A673 (cell line): Measurements from ENCODE around the gene AKR1A1. TPM values are rescaled to one million over a fixed set of nuclear protein-coding genes. Genes with fewer than 3 reads are reported as not detected.

ENCODE experiments used
- BruUV-seq: library from RNA; stranded (reverse); fragments of 400-500 nt; replicated peaks from 2 replicates; lab custom pipeline; 2021; lab: Mats Ljungman, UMichigan
- CTCF ChIA-PET: fragments of 300-600 bp; sonication (Branson Sonifier 250); formaldehyde crosslinking; loops from one replicate; lab custom pipeline; 2022; ENCODE audit warnings: antibody characterized with exemption; lab: Charles Lee
- POLR2A ChIA-PET: fragments of 300-600 bp; sonication (Branson Sonifier 250); formaldehyde crosslinking; loops from one replicate; lab custom pipeline; 2022; ENCODE audit warnings: antibody characterized with exemption; ENCODE audit not compliant: low non-redundant PET; lab: Charles Lee
- DNase-seq: peaks from one replicate; pipeline ENCODE4 v3.0.0-alpha.2; 2015; ENCODE audit warnings: low spot score
- H3K27ac ChIP-seq: fragments of 200-600 bp; sonication (generic); 2 replicates; pipeline ENCODE4 v1.5.1; 2016; ENCODE audit warnings: mixed run types, low read depth, mild to moderate bottlenecking, mixed read lengths, antibody characterized with exemption, low read length; ENCODE audit not compliant: poor library complexity, severe bottlenecking
- H3K27me3 ChIP-seq: fragments of 200-600 bp; sonication (generic); replicated peaks from 2 replicates; pipeline ENCODE4 v1.6.1; 2017; ENCODE audit warnings: mixed run types, low read depth, mild to moderate bottlenecking, mixed read lengths, antibody characterized with exemption, low read length; ENCODE audit not compliant: insufficient read depth, poor library complexity
- H3K36me3 ChIP-seq: fragments of 200-600 bp; sonication (generic); 2 replicates; pipeline ENCODE4 v1.6.1; 2016; ENCODE audit warnings: mixed run types, mild to moderate bottlenecking, mixed read lengths, antibody characterized with exemption, low read length; ENCODE audit not compliant: insufficient read depth, poor library complexity, severe bottlenecking
- H3K4me1 ChIP-seq: fragments of 200-600 bp; sonication (generic); 2 replicates; pipeline ENCODE4 v1.6.1; 2017; ENCODE audit warnings: mixed run types, mild to moderate bottlenecking, mixed read lengths, antibody characterized with exemption, low read length; ENCODE audit not compliant: insufficient read depth, poor library complexity, severe bottlenecking
- H3K4me3 ChIP-seq: fragments of 200-600 bp; sonication (generic); 2 replicates; pipeline ENCODE4 v1.5.1; 2016; ENCODE audit warnings: low read depth, mixed run types, mild to moderate bottlenecking, mixed read lengths, low read length; ENCODE audit not compliant: poor library complexity, severe bottlenecking
- H3K9me3 ChIP-seq: fragments of 200-600 bp; sonication (generic); 2 replicates; pipeline ENCODE4 v1.6.1; 2016; ENCODE audit warnings: mixed run types, low read depth, mild to moderate bottlenecking, mixed read lengths, antibody characterized with exemption, low read length; ENCODE audit not compliant: poor library complexity, severe bottlenecking
- EZH2 ChIP-seq: fragments of 200-600 bp; sonication (generic); IDR thresholded peaks from 2 replicates; pipeline ENCODE4 v1.6.1; 2017; ENCODE audit warnings: borderline replicate concordance, low read depth, mild to moderate bottlenecking, mixed read lengths, antibody characterized with exemption, low read length; ENCODE audit not compliant: poor library complexity, severe bottlenecking
- intact Hi-C: fragments of 100-400 bp; cut with micrococcal nuclease; formaldehyde crosslinking; loops from one replicate; pipeline ENCODE4 v1.10.0; 2022; ENCODE audit not compliant: unreplicated experiment
- total RNA-seq: library from RNA; stranded (reverse); gene quantifications from 2 replicates; pipeline ENCODE4 v1.2.3, GENCODE V29; 2021
- TF ChIP-seq, protein P1 (sequence below): fragments of 300-800, 200-600 bp; sonication (generic); conservative IDR thresholded peaks from 2 replicates; pipeline ENCODE4 v1.5.1; 2017; ENCODE audit warnings: low read depth, mild to moderate bottlenecking, antibody characterized with exemption, low read length, moderate library complexity, mixed read lengths

The AKR1A1 gene
- total RNA-seq, 1 experiment from 2014 or later = 183 TPM

DNA sequence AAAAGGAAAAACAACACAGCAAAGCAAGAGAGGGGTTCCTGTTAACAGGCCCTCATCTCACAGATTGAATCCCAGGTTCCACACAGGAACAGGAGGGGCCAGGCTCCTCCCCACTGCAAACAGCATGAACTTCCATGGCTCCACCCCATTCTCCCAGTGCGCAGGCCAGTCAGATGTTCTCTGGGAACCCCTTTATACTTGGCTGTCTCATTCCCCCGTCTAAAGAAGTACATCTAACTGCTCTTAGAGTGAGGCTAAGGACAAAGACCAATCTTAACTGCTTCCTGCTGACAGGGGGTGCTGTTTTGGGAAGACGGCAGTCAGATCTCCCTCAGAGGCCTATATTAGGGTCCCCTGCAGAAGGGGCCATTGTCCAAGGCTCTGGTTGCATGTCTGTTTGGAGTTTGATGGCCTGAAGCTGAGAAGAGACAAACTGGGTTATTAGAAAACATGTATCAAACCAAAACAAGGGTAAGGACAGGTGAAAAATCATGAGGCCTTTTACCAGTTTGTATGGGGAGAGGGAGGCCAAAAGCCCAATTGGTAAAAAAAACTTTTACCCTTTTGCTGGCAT is 22.7 kb downstream of the AKR1A1 start:
- no peaks in the 10 kb centered on the region for H3K9me3 ChIP-seq
- H3K27ac ChIP-seq = no peak overlapping the region
- no TSS peak for BruUV-seq
- no peaks in the 10 kb centered on the region for H3K27me3 ChIP-seq
- intact Hi-C loops = loop anchor here (5.0 to 10.0 kb wide), 2 partner anchors 216 to 559 kb away; partner anchors contain the start of genes HECTD3 and UROD
- no peak overlapping the region for H3K4me3 ChIP-seq
- H3K4me1 ChIP-seq = no peaks in the 10 kb centered on the region
- CTCF ChIA-PET = no interaction called here
- POLR2A ChIA-PET = no interaction called here
- TF ChIP-seq EZH2 = no peak
- TF ChIP-seq, protein P1, sequence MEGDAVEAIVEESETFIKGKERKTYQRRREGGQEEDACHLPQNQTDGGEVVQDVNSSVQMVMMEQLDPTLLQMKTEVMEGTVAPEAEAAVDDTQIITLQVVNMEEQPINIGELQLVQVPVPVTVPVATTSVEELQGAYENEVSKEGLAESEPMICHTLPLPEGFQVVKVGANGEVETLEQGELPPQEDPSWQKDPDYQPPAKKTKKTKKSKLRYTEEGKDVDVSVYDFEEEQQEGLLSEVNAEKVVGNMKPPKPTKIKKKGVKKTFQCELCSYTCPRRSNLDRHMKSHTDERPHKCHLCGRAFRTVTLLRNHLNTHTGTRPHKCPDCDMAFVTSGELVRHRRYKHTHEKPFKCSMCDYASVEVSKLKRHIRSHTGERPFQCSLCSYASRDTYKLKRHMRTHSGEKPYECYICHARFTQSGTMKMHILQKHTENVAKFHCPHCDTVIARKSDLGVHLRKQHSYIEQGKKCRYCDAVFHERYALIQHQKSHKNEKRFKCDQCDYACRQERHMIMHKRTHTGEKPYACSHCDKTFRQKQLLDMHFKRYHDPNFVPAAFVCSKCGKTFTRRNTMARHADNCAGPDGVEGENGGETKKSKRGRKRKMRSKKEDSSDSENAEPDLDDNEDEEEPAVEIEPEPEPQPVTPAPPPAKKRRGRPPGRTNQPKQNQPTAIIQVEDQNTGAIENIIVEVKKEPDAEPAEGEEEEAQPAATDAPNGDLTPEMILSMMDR = no peak
- peaks cover 26% of the 10 kb centered on the region for H3K36me3 ChIP-seq
- DNase-seq = no peak

DNA sequence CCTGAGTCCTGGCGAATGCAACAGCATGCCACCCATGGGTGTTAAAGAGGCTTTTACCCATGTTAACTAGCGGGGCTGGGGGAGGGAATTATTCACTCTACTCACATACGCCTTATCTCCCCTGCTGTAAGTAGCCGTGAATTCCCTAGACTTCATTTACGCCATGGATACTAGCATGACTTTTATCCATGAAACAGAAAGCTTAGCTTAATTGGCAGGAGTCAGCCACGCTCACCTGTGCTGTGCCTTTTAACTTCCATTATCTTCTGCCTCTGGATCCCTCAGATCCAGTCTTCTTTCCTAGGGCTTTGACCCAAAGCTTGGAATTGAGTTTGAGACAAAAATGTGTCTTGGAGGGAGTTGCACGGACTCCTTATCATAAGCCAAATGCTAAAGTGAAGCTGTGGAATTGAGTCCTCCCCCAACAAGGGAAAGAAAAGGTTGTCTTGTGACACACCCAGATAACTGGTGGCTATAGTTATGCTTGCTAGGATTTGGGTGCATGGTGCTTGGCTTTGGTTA is 23.5 kb downstream of the AKR1A1 start:
- CTCF ChIA-PET = no interaction called here

GRCh38 chr1:45583264-45583665 is 32.6 kb downstream of the AKR1A1 start:
- POLR2A ChIA-PET = interaction anchor here (0.8 to 0.9 kb wide), 2 partner anchors 41 to 61 kb away, joined by 3 to 5 read pairs; partner anchors contain the start of gene PRDX1
- peaks cover 8% of the 10 kb centered on the region for H3K36me3 ChIP-seq
- no peak for TF ChIP-seq EZH2
- TF ChIP-seq, protein P1 = no peak
- CTCF ChIA-PET = interaction anchor here (0.5 to 1.3 kb wide), 2 partner anchors 14 to 280 kb away, joined by 3 to 10 read pairs; no protein-coding TSS in a partner anchor
- intact Hi-C loops = no loop called here
- no peaks in the 10 kb centered on the region for H3K9me3 ChIP-seq
- peak overlapping the region; percentile 99 for H3K27ac ChIP-seq
- H3K27me3 ChIP-seq = no peaks in the 10 kb centered on the region
- H3K4me3 ChIP-seq = peak overlapping the region; percentile 93
- TSS peak; percentile 73 for BruUV-seq
- peaks cover 11% of the 10 kb centered on the region for H3K4me1 ChIP-seq
- DNase-seq = peak; percentile 98

More for the DNA sequence above, 23.5 kb downstream of the AKR1A1 start:
- POLR2A ChIA-PET = interaction anchor here (0.6 kb wide), 1 partner anchor 8 kb away, joined by 4 read pairs; no protein-coding TSS in a partner anchor
- Histone ChIP-seq H3K36me3 (peaks cover 19% of the 10 kb centered on the region), H3K27ac (no peak overlapping the region), H3K27me3 (no peaks in the 10 kb centered on the region), H3K4me1 (no peaks in the 10 kb centered on the region), H3K4me3 (no peak overlapping the region), H3K9me3 (no peaks in the 10 kb centered on the region)
- BruUV-seq = no TSS peak
- no peak for DNase-seq
- TF ChIP-seq, protein P1 = no peak
- no peak for TF ChIP-seq EZH2
- intact Hi-C loops = loop anchor here (5.0 to 10.0 kb wide), 2 partner anchors 217 to 559 kb away; partner anchors contain the start of genes HECTD3 and UROD
